Measurements from ENCODE around the gene SLC46A3. TPM values are rescaled to one million over a fixed set of nuclear protein-coding genes. Genes with fewer than 3 reads are reported as not detected.
"Not testable (repeated sequence)": the region's sequence is repeated elsewhere in the genome, so short reads cannot be mapped to it uniquely, and the experiment has no call there.

Gene SLC46A3
- total RNA-seq, 1 donor from 2014 or later: 3.4 TPM

GRCh38 chr13:28685892-28686291 lies 32.9 kb downstream of the SLC46A3 start:
- no peak for DNase-seq (ENCODE audit: low read depth)
- TF ChIP-seq, protein P1, sequence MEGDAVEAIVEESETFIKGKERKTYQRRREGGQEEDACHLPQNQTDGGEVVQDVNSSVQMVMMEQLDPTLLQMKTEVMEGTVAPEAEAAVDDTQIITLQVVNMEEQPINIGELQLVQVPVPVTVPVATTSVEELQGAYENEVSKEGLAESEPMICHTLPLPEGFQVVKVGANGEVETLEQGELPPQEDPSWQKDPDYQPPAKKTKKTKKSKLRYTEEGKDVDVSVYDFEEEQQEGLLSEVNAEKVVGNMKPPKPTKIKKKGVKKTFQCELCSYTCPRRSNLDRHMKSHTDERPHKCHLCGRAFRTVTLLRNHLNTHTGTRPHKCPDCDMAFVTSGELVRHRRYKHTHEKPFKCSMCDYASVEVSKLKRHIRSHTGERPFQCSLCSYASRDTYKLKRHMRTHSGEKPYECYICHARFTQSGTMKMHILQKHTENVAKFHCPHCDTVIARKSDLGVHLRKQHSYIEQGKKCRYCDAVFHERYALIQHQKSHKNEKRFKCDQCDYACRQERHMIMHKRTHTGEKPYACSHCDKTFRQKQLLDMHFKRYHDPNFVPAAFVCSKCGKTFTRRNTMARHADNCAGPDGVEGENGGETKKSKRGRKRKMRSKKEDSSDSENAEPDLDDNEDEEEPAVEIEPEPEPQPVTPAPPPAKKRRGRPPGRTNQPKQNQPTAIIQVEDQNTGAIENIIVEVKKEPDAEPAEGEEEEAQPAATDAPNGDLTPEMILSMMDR (IDR thresholded peaks at IDR 0.05; ENCODE audit: insufficient read depth, low read length, poor library complexity, severe bottlenecking): no peak
- H3K36me3 ChIP-seq (ENCODE audit: control insufficient read depth, insufficient read depth, low read length): no peaks in the 10 kb centered on the region
- H3K27me3 ChIP-seq (ENCODE audit: control insufficient read depth, insufficient read depth, low read length): no peaks in the 10 kb centered on the region
- H3K4me3 ChIP-seq (ENCODE audit: low read depth, low read length): no peak overlapping the region

DNA sequence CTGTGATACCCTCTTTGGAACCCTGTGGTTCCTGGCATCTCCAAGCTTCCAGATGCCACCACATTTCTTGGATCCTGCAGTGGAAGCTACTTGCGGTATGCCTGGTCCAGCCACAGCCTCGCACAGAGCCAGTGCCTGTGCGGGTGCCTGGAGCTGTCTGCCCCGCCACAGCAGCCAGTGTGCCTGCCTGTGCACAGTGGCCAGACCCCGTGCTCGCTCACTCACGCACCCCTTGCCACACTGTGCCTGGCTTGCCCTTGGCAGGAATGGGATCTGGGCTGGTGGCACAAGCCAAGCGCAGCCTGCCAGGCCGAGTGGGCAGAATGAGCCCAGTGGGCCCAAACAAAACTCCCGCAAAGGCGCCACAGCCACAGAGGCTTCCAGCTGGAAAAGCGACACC lies 33.7 kb downstream of the SLC46A3 start:
- TF ChIP-seq, protein P1 (IDR thresholded peaks at IDR 0.05; ENCODE audit: insufficient read depth, low read length, poor library complexity, severe bottlenecking): no peak

GRCh38 chr13:28684257-28684656 lies 34.5 kb downstream of the SLC46A3 start:
- Histone ChIP-seq H3K27me3 (ENCODE audit: control insufficient read depth, insufficient read depth, low read length) (no peaks in the 10 kb centered on the region), H3K36me3 (ENCODE audit: control insufficient read depth, insufficient read depth, low read length) (no peaks in the 10 kb centered on the region), H3K4me3 (ENCODE audit: low read depth, low read length) (no peak overlapping the region)
- no peak for DNase-seq (ENCODE audit: low read depth)
- TF ChIP-seq, protein P1 (IDR thresholded peaks at IDR 0.05; ENCODE audit: insufficient read depth, low read length, poor library complexity, severe bottlenecking): no peak

More for the DNA sequence above, 33.7 kb downstream of the SLC46A3 start:
- DNase-seq (ENCODE audit: low read depth): no peak
- no peaks in the 10 kb centered on the region for H3K27me3 ChIP-seq (ENCODE audit: control insufficient read depth, insufficient read depth, low read length)
- no peak overlapping the region for H3K4me3 ChIP-seq (ENCODE audit: low read depth, low read length)
- no peaks in the 10 kb centered on the region for H3K36me3 ChIP-seq (ENCODE audit: control insufficient read depth, insufficient read depth, low read length)

DNA sequence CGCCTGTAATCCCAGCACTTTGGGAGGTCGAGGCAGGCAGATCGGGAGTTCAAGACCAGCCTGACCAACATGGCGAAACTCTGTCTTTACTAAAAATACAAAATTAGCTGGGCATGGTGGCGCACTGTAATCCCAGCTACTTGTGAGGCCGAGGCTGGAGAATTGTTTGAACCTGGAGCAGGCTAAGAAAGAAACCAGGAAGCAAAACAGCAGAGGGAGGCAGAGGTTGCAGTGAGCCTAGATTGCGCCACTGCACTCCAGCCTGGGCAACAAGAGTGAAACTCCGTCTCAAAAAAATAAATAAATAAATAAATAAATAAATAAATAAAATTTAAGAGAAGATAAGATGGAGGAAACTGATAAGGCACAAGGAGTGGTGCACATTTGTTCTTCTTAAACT lies 35.6 kb downstream of the SLC46A3 start:
- not testable (repeated sequence) for H3K27me3 ChIP-seq (ENCODE audit: control insufficient read depth, insufficient read depth, low read length); H3K4me3 ChIP-seq (ENCODE audit: low read depth, low read length); H3K36me3 ChIP-seq (ENCODE audit: control insufficient read depth, insufficient read depth, low read length); DNase-seq (ENCODE audit: low read depth)

- TF ChIP-seq, protein P1 (IDR thresholded peaks at IDR 0.05; ENCODE audit: insufficient read depth, low read length, poor library complexity, severe bottlenecking): no peak
- H3K36me3 ChIP-seq (ENCODE audit: control insufficient read depth, insufficient read depth, low read length): no peaks in the 10 kb centered on the region
- no peak for DNase-seq (ENCODE audit: low read depth)
- no peaks in the 10 kb centered on the region for H3K27me3 ChIP-seq (ENCODE audit: control insufficient read depth, insufficient read depth, low read length)
- no peak overlapping the region for H3K4me3 ChIP-seq (ENCODE audit: low read depth, low read length)
Observed at GRCh38 chr13:28680541-28680940, 38.2 kb downstream of the SLC46A3 start.

GRCh38 chr13:28679628-28680027 lies 39.1 kb downstream of the SLC46A3 start:
- Histone ChIP-seq H3K36me3 (ENCODE audit: control insufficient read depth, insufficient read depth, low read length) (no peaks in the 10 kb centered on the region), H3K4me3 (ENCODE audit: low read depth, low read length) (no peak overlapping the region), H3K27me3 (ENCODE audit: control insufficient read depth, insufficient read depth, low read length) (no peaks in the 10 kb centered on the region)
- DNase-seq (ENCODE audit: low read depth): no peak
- TF ChIP-seq, protein P1 (IDR thresholded peaks at IDR 0.05; ENCODE audit: insufficient read depth, low read length, poor library complexity, severe bottlenecking): peak; percentile 29

Data from kidney epithelial cell (primary cell).